Measurements from ENCODE around the gene GMEB2. TPM values are rescaled to one million over a fixed set of nuclear protein-coding genes. Genes with fewer than 3 reads are reported as not detected.
"Not testable (repeated sequence)": the region's sequence is repeated elsewhere in the genome, so short reads cannot be mapped to it uniquely, and the experiment has no call there.

The GMEB2 gene
- total RNA-seq, 1 experiment from 2014 or later = 17.0 TPM

- no peaks in the 10 kb centered on the region; the same call in 1 of the 2 replicates for H3K36me3 ChIP-seq (replicated peaks; ENCODE audit: control insufficient read depth, insufficient read depth, low read length)
Observed at GRCh38 chr20:63564036-63564810, 62.7 kb downstream of the GMEB2 start.

GRCh38 chr20:63563225-63563935, 63.5 kb downstream of the GMEB2 start:
- H3K4me3 ChIP-seq (ENCODE audit: insufficient read depth, low read depth, low read length) = no peak overlapping the region
- DNase-seq = no peak
- H3K36me3 ChIP-seq (replicated peaks; ENCODE audit: control insufficient read depth, insufficient read depth, low read length) = no peaks in the 10 kb centered on the region; the same call in 1 of the 2 replicates
- no peaks in the 10 kb centered on the region for H3K27me3 ChIP-seq (ENCODE audit: control insufficient read depth, insufficient read depth, low read length)

More at GRCh38 chr20:63564036-63564810, 62.7 kb downstream of the GMEB2 start:
- no peak for DNase-seq
- Histone ChIP-seq H3K27me3 (ENCODE audit: control insufficient read depth, insufficient read depth, low read length) (no peaks in the 10 kb centered on the region), H3K4me3 (ENCODE audit: insufficient read depth, low read depth, low read length) (no peak overlapping the region)

GRCh38 chr20:63562461-63563224, 64.3 kb downstream of the GMEB2 start:
- no peak overlapping the region for H3K4me3 ChIP-seq (ENCODE audit: insufficient read depth, low read depth, low read length)
- no peaks in the 10 kb centered on the region; the same call in 1 of the 2 replicates for H3K36me3 ChIP-seq (replicated peaks; ENCODE audit: control insufficient read depth, insufficient read depth, low read length)
- no peaks in the 10 kb centered on the region for H3K27me3 ChIP-seq (ENCODE audit: control insufficient read depth, insufficient read depth, low read length)
- no peak for DNase-seq

- no peak overlapping the region for H3K4me3 ChIP-seq (ENCODE audit: insufficient read depth, low read depth, low read length)
- no peak for DNase-seq
- H3K36me3 ChIP-seq (replicated peaks; ENCODE audit: control insufficient read depth, insufficient read depth, low read length) = no peaks in the 10 kb centered on the region; the same call in 1 of the 2 replicates
- no peaks in the 10 kb centered on the region for H3K27me3 ChIP-seq (ENCODE audit: control insufficient read depth, insufficient read depth, low read length)
Observed at GRCh38 chr20:63561624-63562396, 65.1 kb downstream of the GMEB2 start.

GRCh38 chr20:63560856-63561609, 65.9 kb downstream of the GMEB2 start:
- DNase-seq = no peak

GRCh38 chr20:63560333-63560805, 66.5 kb downstream of the GMEB2 start:
- no peaks in the 10 kb centered on the region; the same call in 1 of the 2 replicates for H3K27me3 ChIP-seq (ENCODE audit: control insufficient read depth, insufficient read depth, low read length)
- no peak overlapping the region for H3K4me3 ChIP-seq (ENCODE audit: insufficient read depth, low read depth, low read length)
- no peak for DNase-seq
- no peaks in the 10 kb centered on the region; the same call in 1 of the 2 replicates for H3K36me3 ChIP-seq (replicated peaks; ENCODE audit: control insufficient read depth, insufficient read depth, low read length)

More at GRCh38 chr20:63560856-63561609, 65.9 kb downstream of the GMEB2 start:
- no peaks in the 10 kb centered on the region; the same call in 1 of the 2 replicates for H3K36me3 ChIP-seq (replicated peaks; ENCODE audit: control insufficient read depth, insufficient read depth, low read length)
- H3K4me3 ChIP-seq (ENCODE audit: insufficient read depth, low read depth, low read length) = no peak overlapping the region
- H3K27me3 ChIP-seq (ENCODE audit: control insufficient read depth, insufficient read depth, low read length) = no peaks in the 10 kb centered on the region

GRCh38 chr20:63559485-63560332, 67.2 kb downstream of the GMEB2 start:
- DNase-seq = peak; percentile 86
- H3K27me3 ChIP-seq (ENCODE audit: control insufficient read depth, insufficient read depth, low read length); H3K36me3 ChIP-seq (replicated peaks; ENCODE audit: control insufficient read depth, insufficient read depth, low read length); H3K4me3 ChIP-seq (ENCODE audit: insufficient read depth, low read depth, low read length): not testable (repeated sequence)

GRCh38 chr20:63558804-63559484, 68.0 kb downstream of the GMEB2 start:
- Histone ChIP-seq H3K36me3 (replicated peaks; ENCODE audit: control insufficient read depth, insufficient read depth, low read length) (no peaks in the 10 kb centered on the region; the same call in 1 of the 2 replicates), H3K4me3 (ENCODE audit: insufficient read depth, low read depth, low read length) (no peak overlapping the region), H3K27me3 (ENCODE audit: control insufficient read depth, insufficient read depth, low read length) (peaks cover 3% of the 10 kb centered on the region)
- peak; percentile 85 for DNase-seq

- Histone ChIP-seq H3K4me3 (ENCODE audit: insufficient read depth, low read depth, low read length) (no peak overlapping the region), H3K36me3 (replicated peaks; ENCODE audit: control insufficient read depth, insufficient read depth, low read length) (no peaks in the 10 kb centered on the region; the same call in 1 of the 2 replicates), H3K27me3 (ENCODE audit: control insufficient read depth, insufficient read depth, low read length) (peaks cover 3% of the 10 kb centered on the region)
- no peak for DNase-seq
Observed at GRCh38 chr20:63557481-63557891, 69.4 kb downstream of the GMEB2 start.

GRCh38 chr20:63556873-63557478, 69.9 kb downstream of the GMEB2 start:
- Histone ChIP-seq H3K27me3 (ENCODE audit: control insufficient read depth, insufficient read depth, low read length) (peaks cover 3% of the 10 kb centered on the region), H3K4me3 (ENCODE audit: insufficient read depth, low read depth, low read length) (no peak overlapping the region), H3K36me3 (replicated peaks; ENCODE audit: control insufficient read depth, insufficient read depth, low read length) (no peaks in the 10 kb centered on the region; the same call in 1 of the 2 replicates)
- peak; percentile 89 for DNase-seq

GRCh38 chr20:63555661-63556381, 71.1 kb downstream of the GMEB2 start:
- no peak for DNase-seq
- peaks cover 3% of the 10 kb centered on the region for H3K27me3 ChIP-seq (ENCODE audit: control insufficient read depth, insufficient read depth, low read length)
- no peaks in the 10 kb centered on the region for H3K36me3 ChIP-seq (replicated peaks; ENCODE audit: control insufficient read depth, insufficient read depth, low read length)
- no peak overlapping the region for H3K4me3 ChIP-seq (ENCODE audit: insufficient read depth, low read depth, low read length)
